ENCODE results near the gene CINP.
"Not testable (repeated sequence)": the region's sequence is repeated elsewhere in the genome, so short reads cannot be mapped to it uniquely, and the experiment has no call there.

- TF ChIP-seq POLR2A (IDR thresholded peaks at IDR 0.05; ENCODE audit: extremely low read depth, insufficient read length); CTCF (IDR thresholded peaks at IDR 0.05; ENCODE audit: low read depth, low read length); MYC (IDR thresholded peaks at IDR 0.05; ENCODE audit: low read depth, low read length); MAX (IDR thresholded peaks at IDR 0.05; ENCODE audit: low read depth, low read length): not testable (repeated sequence)
Measured at GRCh38 chr14:102351593-102351992, 11.1 kb downstream of the CINP start.
